Spleen (tissue), 7 donors: ENCODE data around the gene FAM110A.

Source experiments
- CTCF ChIP-seq, 11 experiments: fragments of 200-600 bp in 7 of 11; fragments of 450-650 bp in 4 of 11; sonication (generic) in 4 of 11; IDR thresholded peaks in 8 of 11; conservative IDR thresholded peaks in 3 of 11; 1 replicate in 7 of 11; 2 replicates in 4 of 11; pipeline versions ENCODE4 v1.4.0 to v1.8.0; 2016 to 2021; ENCODE audit warnings: antibody characterized with exemption in 11 of 11, inconsistent platforms in 4 of 11, mild to moderate bottlenecking in 1 of 11
- POLR2A ChIP-seq, 3 donors: fragments of 450-650 bp; IDR thresholded peaks; one replicate each; pipeline ENCODE4 v1.5.1; 2017; ENCODE audit warnings: antibody characterized with exemption in 3 of 3, mild to moderate bottlenecking in 1 of 3
- POLR2AphosphoS5 ChIP-seq, 3 donors: sonication (generic); formaldehyde crosslinking; IDR thresholded peaks; one replicate each; pipeline ENCODE4 v1.5.1; 2017; ENCODE audit warnings: antibody characterized with exemption in 3 of 3
- donor health status: DM: no; HTN: no; CAD: no; lungs with moderate emphysema.
- donor health status: DM: no; HTN: no; CAD: no.
- donor health status: DM: no; HTN: no; CAD: no.

- TF ChIP-seq CTCF (IDR thresholded peaks at IDR 0.05 in 8 of 11, conservative IDR thresholded peaks at IDR 0.05 in 3 of 11) (no peak), POLR2AphosphoS5 (IDR thresholded peaks at IDR 0.05) (no peak), POLR2A (IDR thresholded peaks at IDR 0.05) (no peak)
Observed at GRCh38 chr20:813390-813789, 20.1 kb upstream of the FAM110A start.
